ENCODE measurements around the gene CNNM3.

- no peak for TF ChIP-seq CTCF (IDR thresholded peaks at IDR 0.05; ENCODE audit: low read depth, low read length, missing input control)
- TF ChIP-seq EGR1 (IDR thresholded peaks at IDR 0.05; ENCODE audit: low read depth in 2 of 2): no peak
These were observed 27.6 kb downstream of the CNNM3 start, which contains the start of gene ANKRD23 for GRCh38 chr2:96843538-96844268.

All from liver (tissue), 3 donors.